Keratinocyte (primary cell): ENCODE measurements around the gene CABP4. TPM values are rescaled to one million over a fixed set of nuclear protein-coding genes. Genes with fewer than 3 reads are reported as not detected.

Experiments
- DNase-seq: peaks from one replicate; pipeline ENCODE4 v3.0.0-alpha.2; 2011; ENCODE audit warnings: low read depth, missing footprints, low spot score
- FAIRE-seq: peaks from 2 replicates; lab custom pipeline; 2011; peaks lifted over from hg19 to GRCh38; lab: Jason Lieb, UNC
- H2AFZ ChIP-seq: 2 replicates; pipeline ENCODE4 v1.6.0; 2012; ENCODE audit warnings: low read length, control low read depth, inconsistent platforms; ENCODE audit not compliant: control insufficient read depth
- H3K27ac ChIP-seq: 2 replicates; pipeline ENCODE4 v1.5.1; 2011; ENCODE audit warnings: low read length; ENCODE audit not compliant: control insufficient read depth, insufficient read depth
- H3K27me3 ChIP-seq: 3 replicates; pipeline ENCODE4 v1.6.0; 2011; ENCODE audit warnings: low read length; ENCODE audit not compliant: control insufficient read depth, insufficient read depth; ENCODE audit errors: extremely low read depth
- H3K36me3 ChIP-seq, 2 experiments: 2 replicates in 1 of 2; 3 replicates in 1 of 2; pipeline ENCODE4 v1.5.1; 2011; ENCODE audit warnings: low read length in 2 of 2, mild to moderate bottlenecking in 1 of 2; ENCODE audit not compliant: control insufficient read depth in 2 of 2, insufficient read depth in 2 of 2; ENCODE audit errors: extremely low read depth in 1 of 2
- H3K4me1 ChIP-seq: 3 replicates; pipeline ENCODE4 v1.5.1; 2011; ENCODE audit warnings: low read length; ENCODE audit not compliant: control insufficient read depth, insufficient read depth; ENCODE audit errors: extremely low read depth
- H3K4me2 ChIP-seq: 3 replicates; pipeline ENCODE4 v1.6.0; 2011; ENCODE audit warnings: low read depth, low read length; ENCODE audit not compliant: control insufficient read depth, insufficient read depth; ENCODE audit errors: extremely low read depth
- H3K4me3 ChIP-seq, 3 experiments: fragments of 200-600 bp in 1 of 3; sonication (generic) in 1 of 3; 2 replicates in 2 of 3; 3 replicates in 1 of 3; pipeline ENCODE4 v1.5.1; 2011 to 2016; ENCODE audit warnings: low read length in 3 of 3, mild to moderate bottlenecking in 3 of 3, control low read depth in 2 of 3, inconsistent platforms in 1 of 3, low read depth in 1 of 3, mixed read lengths in 1 of 3, mixed run types in 1 of 3, moderate library complexity in 1 of 3; ENCODE audit not compliant: control insufficient read depth in 2 of 3, insufficient read depth in 2 of 3; ENCODE audit errors: extremely low read depth in 1 of 3
- H3K79me2 ChIP-seq: 2 replicates; pipeline ENCODE4 v1.6.0; 2012; ENCODE audit warnings: low read length; ENCODE audit not compliant: control insufficient read depth, insufficient read depth
- H3K9ac ChIP-seq: 3 replicates; pipeline ENCODE4 v1.6.0; 2011; ENCODE audit warnings: low read length; ENCODE audit not compliant: control insufficient read depth, insufficient read depth; ENCODE audit errors: extremely low read depth
- H3K9me1 ChIP-seq: 3 replicates; pipeline ENCODE4 v1.6.0; 2011; ENCODE audit warnings: low read length; ENCODE audit not compliant: control insufficient read depth, insufficient read depth; ENCODE audit errors: extremely low read depth
- H3K9me3 ChIP-seq: 2 replicates; pipeline ENCODE4 v1.5.1; 2012; ENCODE audit warnings: low read depth, low read length; ENCODE audit not compliant: control insufficient read depth
- H4K20me1 ChIP-seq: 3 replicates; pipeline ENCODE4 v1.6.0; 2011; ENCODE audit warnings: low read length; ENCODE audit not compliant: control insufficient read depth, insufficient read depth; ENCODE audit errors: extremely low read depth
- EZH2 ChIP-seq: IDR thresholded peaks from one replicate; pipeline ENCODE4 v1.6.1; 2012; ENCODE audit warnings: inconsistent platforms, mild to moderate bottlenecking, low read length, moderate library complexity
- dilution Hi-C: fragments of 300-500 bp; cut with MboI; formaldehyde crosslinking; loops from one replicate; pipeline ENCODE4 v1.7.0; 2020; ENCODE audit warnings: low sequenced_read_pairs; ENCODE audit not compliant: extremely low pct_ligation_motif_present
- polyA plus RNA-seq, 5 experiments: library from polyadenylated mRNA; depleted of rRNA in 3 of 5; stranded (reverse) in 3 of 5; stranded (forward) in 1 of 5; unstranded in 1 of 5; fragments of >200 nt; gene quantifications; 1 replicate in 1 of 5; 2 replicates in 3 of 5; 3 replicates in 1 of 5; pipeline versions ENCODE4 v1.2.1 to v1.2.3, GENCODE V29; 2011 to 2012; ENCODE audit warnings: missing spikeins in 2 of 5, low read depth in 1 of 5, low replicate concordance in 1 of 5
- TF ChIP-seq, protein P1 (sequence below), 3 experiments: IDR thresholded peaks in 1 of 3; conservative IDR thresholded peaks in 1 of 3; optimal IDR thresholded peaks in 1 of 3; 2 replicates in 2 of 3; 3 replicates in 1 of 3; pipeline versions ENCODE3 to v1.5.1; 2011; ENCODE audit warnings: low read length in 3 of 3, mild to moderate bottlenecking in 3 of 3, moderate library complexity in 2 of 3, control low read depth in 1 of 3, inconsistent platforms in 1 of 3; ENCODE audit not compliant: insufficient read depth in 2 of 3; ENCODE audit errors: extremely low read depth in 1 of 3

CABP4 gene
- polyA plus RNA-seq, 1 donor (not counting 4 experiments of a cell fraction or from before 2014, with no cell fraction given): not detected

DNA sequence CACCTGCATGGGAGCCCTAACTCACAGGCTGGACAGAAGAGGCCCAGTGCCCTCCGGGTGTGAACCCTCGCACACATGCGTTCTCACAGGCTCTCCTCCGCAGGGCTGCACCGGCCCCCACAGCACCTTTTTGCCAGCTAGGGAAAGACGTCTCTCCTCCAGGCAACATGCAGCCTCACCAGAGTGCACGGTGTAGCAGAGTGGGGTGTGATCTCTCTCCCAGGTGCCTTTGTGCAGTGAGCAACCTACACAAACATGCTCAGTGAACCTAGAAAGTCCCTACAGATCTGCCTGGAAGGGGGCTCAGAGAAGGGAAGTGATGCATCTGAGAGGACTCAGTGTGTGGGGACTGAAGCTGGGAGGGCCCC lies 43.4 kb upstream of the CABP4 start:
- no peaks in the 10 kb centered on the region for H3K36me3 ChIP-seq
- no peaks in the 10 kb centered on the region for H4K20me1 ChIP-seq
- H3K27ac ChIP-seq: no peak overlapping the region
- no peak for FAIRE-seq
- no peak overlapping the region for H2AFZ ChIP-seq
- no peak overlapping the region for H3K9ac ChIP-seq
- no peaks in the 10 kb centered on the region for H3K4me1 ChIP-seq
- dilution Hi-C loops: no loop called here
- no peak for DNase-seq
- no peaks in the 10 kb centered on the region for H3K79me2 ChIP-seq
- no peaks in the 10 kb centered on the region for H3K9me1 ChIP-seq
- H3K27me3 ChIP-seq: peaks cover 14% of the 10 kb centered on the region
- H3K4me3 ChIP-seq: no peak overlapping the region
- no peaks in the 10 kb centered on the region for H3K9me3 ChIP-seq
- H3K4me2 ChIP-seq: no peak overlapping the region
- TF ChIP-seq, protein P1, sequence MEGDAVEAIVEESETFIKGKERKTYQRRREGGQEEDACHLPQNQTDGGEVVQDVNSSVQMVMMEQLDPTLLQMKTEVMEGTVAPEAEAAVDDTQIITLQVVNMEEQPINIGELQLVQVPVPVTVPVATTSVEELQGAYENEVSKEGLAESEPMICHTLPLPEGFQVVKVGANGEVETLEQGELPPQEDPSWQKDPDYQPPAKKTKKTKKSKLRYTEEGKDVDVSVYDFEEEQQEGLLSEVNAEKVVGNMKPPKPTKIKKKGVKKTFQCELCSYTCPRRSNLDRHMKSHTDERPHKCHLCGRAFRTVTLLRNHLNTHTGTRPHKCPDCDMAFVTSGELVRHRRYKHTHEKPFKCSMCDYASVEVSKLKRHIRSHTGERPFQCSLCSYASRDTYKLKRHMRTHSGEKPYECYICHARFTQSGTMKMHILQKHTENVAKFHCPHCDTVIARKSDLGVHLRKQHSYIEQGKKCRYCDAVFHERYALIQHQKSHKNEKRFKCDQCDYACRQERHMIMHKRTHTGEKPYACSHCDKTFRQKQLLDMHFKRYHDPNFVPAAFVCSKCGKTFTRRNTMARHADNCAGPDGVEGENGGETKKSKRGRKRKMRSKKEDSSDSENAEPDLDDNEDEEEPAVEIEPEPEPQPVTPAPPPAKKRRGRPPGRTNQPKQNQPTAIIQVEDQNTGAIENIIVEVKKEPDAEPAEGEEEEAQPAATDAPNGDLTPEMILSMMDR (optimal IDR thresholded peaks at IDR 0.05 in 1 of 3, IDR thresholded peaks at IDR 0.05 in 1 of 3, conservative IDR thresholded peaks at IDR 0.05 in 1 of 3; ENCODE audit: extremely low read depth in 1 of 3, insufficient read depth in 2 of 3, low read length in 3 of 3): no peak
- no peak for TF ChIP-seq EZH2

DNA sequence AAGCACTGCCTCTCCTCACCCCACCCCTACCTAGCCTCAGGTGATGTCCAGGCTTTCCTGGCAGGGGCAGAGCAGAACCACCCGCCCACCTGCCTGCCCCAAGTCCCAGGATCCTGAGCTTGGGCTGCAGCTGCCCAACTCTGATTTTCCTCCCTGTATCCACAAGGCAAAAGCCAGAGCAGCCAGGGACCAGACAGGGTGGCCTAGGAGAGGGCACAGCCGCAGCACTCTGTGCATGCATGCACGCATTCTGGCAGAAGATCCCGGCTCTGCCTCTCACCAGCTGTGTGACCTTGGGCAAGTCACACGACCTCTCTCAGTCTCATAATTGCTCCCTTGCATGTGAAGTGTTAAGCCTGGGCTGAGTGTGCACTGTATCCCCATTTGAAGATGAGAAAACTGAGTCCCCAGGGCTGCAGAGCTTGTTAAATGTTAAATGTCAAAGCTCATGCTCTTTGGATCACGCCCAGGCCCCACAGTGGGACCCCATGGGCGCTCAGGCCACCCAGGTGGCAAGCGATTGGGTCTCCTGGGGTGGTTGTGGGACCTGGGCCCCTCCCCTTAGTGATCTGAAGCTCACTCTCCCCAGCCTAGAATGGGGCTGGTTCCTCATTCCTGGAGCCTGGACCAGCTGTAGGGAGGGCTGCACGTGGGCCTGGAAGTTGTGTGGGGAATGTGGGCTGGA lies 42.5 kb upstream of the CABP4 start:
- TF ChIP-seq EZH2: no peak
- TF ChIP-seq, protein P1 (optimal IDR thresholded peaks at IDR 0.05 in 1 of 3, IDR thresholded peaks at IDR 0.05 in 1 of 3, conservative IDR thresholded peaks at IDR 0.05 in 1 of 3; ENCODE audit: extremely low read depth in 1 of 3, insufficient read depth in 2 of 3, low read length in 3 of 3): no peak
- H3K36me3 ChIP-seq: no peaks in the 10 kb centered on the region
- H3K9ac ChIP-seq: no peak overlapping the region
- no peaks in the 10 kb centered on the region for H3K79me2 ChIP-seq
- no peaks in the 10 kb centered on the region for H3K9me1 ChIP-seq
- no peaks in the 10 kb centered on the region for H3K4me1 ChIP-seq
- FAIRE-seq: no peak
- peaks cover 14% of the 10 kb centered on the region for H3K27me3 ChIP-seq
- dilution Hi-C loops: no loop called here
- H2AFZ ChIP-seq: no peak overlapping the region
- no peaks in the 10 kb centered on the region for H3K9me3 ChIP-seq
- H3K27ac ChIP-seq: no peak overlapping the region
- no peak overlapping the region for H3K4me2 ChIP-seq
- no peak overlapping the region for H3K4me3 ChIP-seq
- no peak for DNase-seq
- no peaks in the 10 kb centered on the region for H4K20me1 ChIP-seq
